ENCODE results near the gene AUTS2. TPM values are rescaled to one million over a fixed set of nuclear protein-coding genes. Genes with fewer than 3 reads are reported as not detected.
A peak's percentile ranks its signal among the peaks of the same experiment; 100 is the strongest.

Gene AUTS2
- total RNA-seq (2021; ENCODE audit: unreplicated experiment), result 2.5 TPM
- polyA plus RNA-seq (2012; ENCODE audit: insufficient read length), result 3.3 TPM
- percentile 44 among the genes with signal in this experiment for Bru-seq, nascent RNA
- percentile 46 among the genes with signal in this experiment for BruChase-seq, experiment 1, labeled RNA remaining after a 2-hour chase
- percentile 44 among the genes with signal in this experiment for BruChase-seq, experiment 2, labeled RNA remaining after a 6-hour chase
- long read RNA-seq, partial matches to known transcripts, result 0 of 2 reads
- long read RNA-seq, other reads (novel, unspliced or antisense), result 2 of 2 reads

GRCh38 chr7:69598081-69598486, at the start of gene AUTS2:
Gene AUTS2, plus strand, starts transcription at chr7:69598475. Its CDS starts 1,179 bp downstream, at chr7:69599654.
- ChIA-PET CTCF (no interaction called here), POLR2A (interaction anchor here (0.6 kb wide), 1 partner anchor 92 kb away, joined by 6 read pairs; no protein-coding TSS in a partner anchor)
- in situ Hi-C loops (cut with HindIII; ENCODE audit: low pct_unique_long_range_greater_than_20kb, low sequenced_read_pairs) (no loop called here), intact Hi-C loops (cut with micrococcal nuclease; ENCODE audit: unreplicated experiment) (no loop called here)
- DNase-seq (ENCODE audit: low read depth, low spot score) (peak; percentile 13), ATAC-seq (peak; percentile 90)
- no peaks in the 10 kb centered on the region for H3K36me3 ChIP-seq (ENCODE audit: control insufficient read depth, insufficient read depth, low read length)
- no peak for TF ChIP-seq CTCF (IDR thresholded peaks at IDR 0.05)
- no peak for TF ChIP-seq SIN3A (IDR thresholded peaks at IDR 0.05; ENCODE audit: borderline replicate concordance, insufficient read depth, low read depth, low read length)
- no peak for TF ChIP-seq REST (IDR thresholded peaks at IDR 0.05; ENCODE audit: insufficient read depth in 1 of 2, low read depth in 2 of 2, low read length in 1 of 2)
- no peak for TF ChIP-seq POLR2AphosphoS5 (IDR thresholded peaks at IDR 0.05; ENCODE audit: low read depth, low read length)
- no peak for TF ChIP-seq TCF7L2 (IDR thresholded peaks at IDR 0.05; ENCODE audit: low read depth, low read length)
- no peaks in the 10 kb centered on the region for H3K9me3 ChIP-seq (ENCODE audit: control insufficient read depth, insufficient read depth, low read depth, low read length)
- no peak within 1 kb of the TSS for H3K27ac ChIP-seq (ENCODE audit: low read length)
- H3K27me3 ChIP-seq (ENCODE audit: control insufficient read depth, insufficient read depth, low read length), result peaks cover 21% of the 10 kb centered on the region
- peaks cover 5% of the 10 kb centered on the region; the same call in 1 of the 2 replicates for H3K4me1 ChIP-seq (ENCODE audit: control insufficient read depth, insufficient read depth, low read length)
- H3K4me3 ChIP-seq (ENCODE audit: low read depth in 2 of 2, low read length in 2 of 2), result peak within 1 kb of the TSS; percentile 63 to 75
- BruUV-seq (replicated peaks), result no TSS peak

- POLR2A ChIA-PET, result interaction anchor here (0.7 kb wide), 1 partner anchor 119 kb away, joined by 4 read pairs; no protein-coding TSS in a partner anchor
- Histone ChIP-seq H3K27ac (ENCODE audit: low read length) (no peak overlapping the region), H3K36me3 (ENCODE audit: control insufficient read depth, insufficient read depth, low read length) (no peaks in the 10 kb centered on the region), H3K27me3 (ENCODE audit: control insufficient read depth, insufficient read depth, low read length) (no peaks in the 10 kb centered on the region), H3K4me3 (ENCODE audit: low read depth in 2 of 2, low read length in 2 of 2) (no peak overlapping the region), H3K9me3 (ENCODE audit: control insufficient read depth, insufficient read depth, low read depth, low read length) (no peaks in the 10 kb centered on the region), H3K4me1 (ENCODE audit: control insufficient read depth, insufficient read depth, low read length) (no peaks in the 10 kb centered on the region)
- in situ Hi-C loops (cut with HindIII; ENCODE audit: low pct_unique_long_range_greater_than_20kb, low sequenced_read_pairs) (no loop called here), intact Hi-C loops (cut with micrococcal nuclease; ENCODE audit: unreplicated experiment) (no loop called here)
- DNase-seq (ENCODE audit: low read depth, low spot score), result no peak
- CTCF ChIA-PET, result no interaction called here
- no TSS peak for BruUV-seq (replicated peaks)
- ATAC-seq, result no peak
- TF ChIP-seq REST (IDR thresholded peaks at IDR 0.05; ENCODE audit: insufficient read depth in 1 of 2, low read depth in 2 of 2, low read length in 1 of 2) (no peak), SIN3A (IDR thresholded peaks at IDR 0.05; ENCODE audit: borderline replicate concordance, insufficient read depth, low read depth, low read length) (no peak), CTCF (IDR thresholded peaks at IDR 0.05) (no peak), TCF7L2 (IDR thresholded peaks at IDR 0.05; ENCODE audit: low read depth, low read length) (no peak), POLR2AphosphoS5 (IDR thresholded peaks at IDR 0.05; ENCODE audit: low read depth, low read length) (no peak)
Measured at GRCh38 chr7:69550991-69551390, 47.3 kb upstream of the AUTS2 start.

Measured in Panc1 (cell line).